HG02981 (cell line): ENCODE data around the gene PRKG2.

ENCODE experiments used
- ATAC-seq: cut with Tn5 transposase; IDR thresholded peaks from one replicate; pipeline ENCODE4 v1.9.1; 2021; ENCODE audit warnings: mild to moderate bottlenecking, moderate library complexity; ENCODE audit not compliant: unreplicated experiment

PRKG2 gene

DNA sequence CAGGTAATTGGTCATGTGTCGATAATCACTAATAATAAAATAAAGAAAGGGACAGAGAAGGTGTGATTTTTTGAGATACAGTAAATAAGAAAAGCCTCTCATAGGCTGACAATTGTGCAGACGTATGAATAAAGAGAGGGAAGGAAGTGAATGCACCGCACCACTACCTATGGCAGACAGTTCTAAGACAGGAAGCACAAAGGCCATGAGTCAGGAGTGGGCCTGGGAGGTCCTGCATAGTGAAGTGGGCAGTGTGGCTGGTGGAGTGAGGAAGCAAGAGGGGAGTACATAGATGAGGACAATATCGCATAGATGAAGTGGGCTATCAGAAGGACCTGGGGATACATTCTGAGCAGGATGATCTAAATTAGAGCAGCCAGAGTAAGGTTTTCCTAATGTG, 108.9 kb downstream of the PRKG2 start:
- no peak for ATAC-seq

DNA sequence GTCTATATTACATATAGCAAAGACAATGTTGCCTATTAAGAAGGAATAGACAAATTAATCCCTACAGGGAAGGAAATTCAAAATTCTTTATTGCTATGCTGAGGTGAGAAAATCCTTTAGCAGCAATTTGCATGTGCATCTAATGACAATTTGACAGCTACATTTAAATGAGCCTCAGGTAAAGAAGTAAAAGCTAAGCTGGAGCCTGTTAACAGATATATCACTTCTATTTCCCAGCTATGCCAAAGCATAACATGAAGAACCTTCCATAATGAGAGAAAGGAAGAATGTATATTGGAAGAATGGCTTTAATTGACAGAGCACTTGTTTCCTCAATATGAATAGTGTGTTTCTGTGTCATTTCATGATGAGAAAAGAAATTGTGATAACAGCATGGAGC, 112.9 kb downstream of the PRKG2 start:
- ATAC-seq = no peak

DNA sequence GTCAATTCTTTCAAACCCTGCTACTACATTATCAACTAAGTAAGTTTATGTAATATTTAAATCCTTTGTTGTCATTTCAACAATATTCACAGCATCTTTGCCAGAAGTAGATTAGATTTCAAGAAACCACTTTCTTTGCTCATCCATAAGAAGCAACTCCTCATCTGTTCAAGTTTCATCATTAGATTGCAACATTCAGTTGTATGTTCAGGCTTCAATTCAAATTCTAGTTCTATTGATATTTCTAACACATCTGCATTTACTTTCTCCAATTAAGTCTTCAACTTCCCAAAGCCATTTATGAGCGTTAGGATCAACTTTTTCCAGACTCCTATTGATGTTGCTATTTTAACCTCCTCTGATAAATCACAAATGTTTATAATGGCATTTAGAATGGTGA, 118.5 kb downstream of the PRKG2 start:
- ATAC-seq = no peak

DNA sequence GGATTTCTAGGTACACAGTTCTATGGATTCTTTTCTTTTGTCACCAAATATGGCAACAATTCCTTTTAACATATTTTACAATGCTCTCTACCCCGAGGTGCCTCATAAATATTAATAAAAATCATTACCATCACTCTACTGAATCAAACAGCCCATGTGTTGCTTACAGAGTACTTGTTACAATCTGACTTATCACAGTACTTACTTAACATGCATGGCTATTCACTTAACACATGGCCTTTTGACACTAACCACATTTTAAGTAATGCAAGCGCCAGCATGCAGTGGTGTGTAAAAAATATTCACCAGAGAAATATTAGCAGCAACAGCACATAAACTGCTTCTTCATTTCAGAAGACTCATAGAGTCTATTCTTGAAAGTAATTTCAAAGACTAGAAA, 119.6 kb downstream of the PRKG2 start:
- no peak for ATAC-seq

DNA sequence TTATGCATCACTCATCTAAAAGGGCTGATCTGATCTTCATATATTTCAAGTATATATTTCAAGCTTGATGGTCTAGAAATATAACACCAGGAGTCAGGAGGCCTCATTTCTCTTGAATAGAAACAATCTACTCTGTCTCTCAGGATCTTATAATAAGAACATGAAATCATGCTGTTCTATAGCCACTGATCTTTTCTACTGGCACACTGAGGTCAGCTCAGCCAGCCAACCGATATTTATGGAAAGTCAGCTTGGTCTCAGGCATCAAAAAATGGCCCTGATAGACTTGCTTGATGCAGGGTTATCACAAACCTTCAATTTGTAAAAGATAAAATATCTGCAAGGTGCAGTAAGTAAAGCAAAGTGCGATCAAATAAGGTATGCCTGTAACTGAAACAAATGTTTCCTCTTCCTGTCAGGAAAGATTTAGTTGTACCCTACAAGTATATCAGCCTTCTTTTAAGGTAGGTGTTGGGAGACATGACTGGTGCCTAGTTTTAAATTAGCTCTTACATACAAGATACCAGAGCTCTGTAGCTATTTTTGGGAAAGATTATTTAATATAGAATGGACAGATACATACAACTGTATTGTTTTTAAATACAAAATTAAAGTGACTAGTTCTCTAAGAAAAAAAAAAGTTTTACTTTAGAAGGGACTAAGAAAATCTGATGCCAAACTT, 121.2 kb downstream of the PRKG2 start:
- no peak for ATAC-seq

DNA sequence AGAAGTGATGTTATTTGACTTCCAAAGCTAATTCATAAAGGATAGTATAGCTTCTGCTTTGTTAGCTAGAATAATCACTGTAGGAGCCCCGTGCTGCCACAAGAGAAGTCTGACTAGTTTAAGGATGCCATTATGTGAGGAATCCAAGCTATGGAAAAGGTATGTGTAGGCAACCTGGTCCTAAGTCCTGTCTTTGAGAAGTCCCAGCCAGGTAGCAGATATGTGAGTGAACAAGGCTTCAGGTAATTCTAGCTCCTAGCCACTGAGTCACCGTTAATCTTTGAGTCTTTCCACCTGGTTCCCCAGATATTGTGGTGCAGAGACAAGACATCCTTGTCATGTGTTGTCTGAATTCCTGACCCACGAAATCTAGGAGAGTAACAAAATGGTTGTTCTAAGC, 129.0 kb downstream of the PRKG2 start:
- no peak for ATAC-seq

DNA sequence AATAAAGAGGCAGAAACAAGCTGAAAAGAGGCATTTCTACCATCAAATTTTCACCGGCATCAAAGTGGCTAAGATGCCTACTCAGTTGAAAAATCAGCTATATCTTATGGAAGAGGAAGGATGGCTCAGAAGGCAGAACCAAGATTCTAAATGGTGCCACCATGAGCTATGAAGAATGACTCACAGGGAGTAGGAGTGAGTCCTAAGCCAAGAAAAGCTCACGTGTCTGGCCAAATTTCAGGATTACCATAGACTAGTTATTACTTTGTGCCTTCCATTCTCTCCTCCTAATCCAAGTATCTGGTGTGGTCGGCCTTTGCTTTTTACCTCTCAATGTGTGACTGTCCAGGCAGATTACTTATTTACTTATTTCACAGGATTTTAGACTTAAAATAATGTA, 129.7 kb downstream of the PRKG2 start:
- ATAC-seq = no peak

DNA sequence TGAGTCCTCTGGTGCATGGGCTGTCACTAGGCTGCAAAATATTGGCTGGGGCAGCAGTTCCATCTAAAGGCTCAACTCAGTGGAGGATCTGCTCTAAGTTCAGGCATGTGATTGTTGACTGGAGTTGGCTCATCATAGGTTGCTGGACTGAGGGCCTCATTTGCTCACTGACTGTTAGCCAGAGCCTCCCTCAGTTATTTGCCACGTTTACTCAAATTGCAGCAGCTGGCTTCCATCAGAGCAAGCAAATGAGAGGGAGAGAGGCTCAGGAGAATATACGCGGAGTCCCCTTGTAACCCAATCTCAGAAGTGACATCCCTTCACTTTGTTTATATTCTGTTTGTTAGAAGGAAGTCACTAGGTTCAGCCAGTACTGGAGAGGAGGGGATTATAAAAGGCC, 130.4 kb downstream of the PRKG2 start:
- ATAC-seq = no peak

DNA sequence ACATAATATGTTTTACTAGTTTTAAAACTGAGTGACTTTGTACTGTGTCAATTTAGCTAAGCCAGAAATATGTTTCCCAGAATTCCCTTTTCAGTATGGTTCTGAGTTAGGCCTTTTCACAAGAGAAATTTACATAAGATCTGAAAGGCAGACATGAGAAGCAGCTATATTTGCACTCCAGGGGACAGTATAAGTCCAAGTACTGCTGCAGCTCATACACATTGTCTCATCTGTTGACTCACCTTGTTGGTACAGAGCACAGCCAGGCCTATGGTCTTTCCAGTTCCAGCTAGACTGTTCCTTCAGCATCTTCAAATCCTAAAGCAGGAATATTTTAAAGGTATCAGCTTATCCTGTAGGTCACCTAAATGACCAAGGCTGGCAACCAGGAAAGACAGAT, 131.0 kb downstream of the PRKG2 start:
- ATAC-seq = no peak

DNA sequence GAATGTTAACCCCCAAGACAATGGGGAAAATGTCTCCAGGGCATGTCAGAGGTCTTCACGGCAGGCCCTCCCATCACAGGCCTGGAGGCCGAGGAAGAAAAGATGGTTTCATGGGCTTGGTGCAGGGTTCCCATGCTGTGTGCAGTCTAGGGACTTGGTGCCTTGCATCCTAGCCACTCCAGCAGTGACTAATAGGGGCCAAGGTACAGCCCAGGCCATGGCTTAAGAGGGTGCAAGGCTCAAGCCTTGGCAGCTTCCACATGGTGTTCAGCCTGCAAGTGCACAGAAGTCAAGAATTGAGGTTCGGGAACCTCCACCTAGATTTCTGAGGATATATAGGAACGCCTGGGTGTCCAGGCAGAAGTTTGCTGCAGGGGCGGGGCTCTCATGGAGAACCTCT, 133.9 kb downstream of the PRKG2 start:
- ATAC-seq = no peak

DNA sequence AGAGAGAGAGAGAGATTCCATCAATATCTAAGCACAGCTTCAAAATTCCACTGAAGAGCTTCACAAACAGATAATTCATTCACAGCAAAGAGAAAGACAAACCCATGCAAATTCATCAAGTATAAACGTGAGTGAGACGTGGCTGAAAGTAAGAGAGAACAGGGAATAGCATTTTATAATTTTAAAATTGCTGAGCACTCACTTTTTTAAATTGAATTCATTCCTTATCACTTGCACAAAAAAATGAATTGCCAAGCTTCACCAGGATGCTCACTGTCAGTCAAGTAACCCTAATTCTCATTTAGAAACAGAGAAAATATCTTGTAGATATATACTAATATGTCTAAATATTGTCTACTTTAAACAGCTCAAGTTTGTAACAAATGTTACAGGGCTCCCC, 144.0 kb downstream of the PRKG2 start:
- no peak for ATAC-seq

DNA sequence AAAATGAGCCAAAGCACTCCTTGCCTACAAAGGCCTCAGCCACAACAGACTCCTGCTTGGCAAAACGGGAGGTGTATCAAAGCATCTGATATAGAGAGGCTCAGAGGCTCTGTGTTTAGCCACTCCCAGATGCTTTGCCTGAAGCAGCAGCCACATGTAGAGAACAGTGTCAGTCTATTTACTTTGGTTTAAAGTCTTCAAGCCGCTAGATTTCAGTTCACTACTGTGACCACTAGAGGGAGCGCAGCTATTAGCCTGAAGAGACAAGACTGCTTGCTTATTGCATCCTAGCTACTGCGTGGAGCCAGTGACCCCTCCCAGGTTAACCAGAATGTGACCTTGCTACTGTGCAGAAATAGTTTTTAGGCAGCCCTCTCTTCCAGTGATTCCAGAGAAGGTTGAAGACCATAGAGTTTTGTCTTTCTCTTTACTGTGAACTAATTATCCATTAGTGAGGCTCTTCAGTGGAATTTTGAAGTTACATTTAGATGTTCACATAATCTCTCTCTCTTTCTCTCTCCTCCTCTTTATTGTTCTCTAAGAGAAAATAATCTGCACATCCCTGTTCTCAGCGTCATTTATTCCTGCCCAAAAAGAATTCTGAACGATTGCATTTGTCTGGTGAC, 145.2 kb downstream of the PRKG2 start:
- peak; percentile 99 for ATAC-seq

DNA sequence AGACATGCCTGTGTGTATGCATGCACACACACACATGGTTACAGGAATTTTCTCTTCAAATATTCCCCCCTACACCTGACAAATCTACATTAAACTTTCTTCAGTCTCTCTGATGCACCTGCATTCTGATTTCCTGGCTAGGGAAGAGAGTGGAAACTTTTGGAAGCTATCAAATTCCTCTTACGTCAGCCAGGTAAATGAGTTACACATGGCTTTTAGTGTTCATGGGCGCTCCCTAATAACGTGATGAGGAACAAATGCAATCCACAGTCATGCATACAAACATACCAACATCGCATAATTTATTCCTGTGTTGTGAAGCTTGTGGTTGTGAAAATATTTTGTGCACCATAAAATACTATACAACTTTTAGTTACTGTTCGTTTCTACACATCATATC, 149.6 kb downstream of the PRKG2 start:
- no peak for ATAC-seq

DNA sequence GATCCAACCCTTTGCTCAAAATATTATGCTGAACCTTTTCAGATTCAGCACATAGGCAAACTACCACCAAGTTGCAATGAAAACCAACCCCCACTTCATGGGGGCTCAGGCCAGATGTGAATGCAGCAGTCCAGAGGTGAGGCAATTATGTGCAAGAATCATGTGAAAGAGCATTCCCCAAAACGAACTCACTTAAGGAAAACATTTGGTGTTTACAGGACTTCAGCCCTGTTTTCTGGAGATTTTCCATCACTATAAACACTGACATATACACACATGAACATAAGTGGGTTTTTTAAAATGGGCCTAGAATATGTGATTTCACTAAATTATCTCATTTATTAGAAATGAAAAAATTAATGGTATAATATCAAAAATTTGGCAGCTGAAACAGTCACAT, 153.0 kb downstream of the PRKG2 start:
- no peak for ATAC-seq

DNA sequence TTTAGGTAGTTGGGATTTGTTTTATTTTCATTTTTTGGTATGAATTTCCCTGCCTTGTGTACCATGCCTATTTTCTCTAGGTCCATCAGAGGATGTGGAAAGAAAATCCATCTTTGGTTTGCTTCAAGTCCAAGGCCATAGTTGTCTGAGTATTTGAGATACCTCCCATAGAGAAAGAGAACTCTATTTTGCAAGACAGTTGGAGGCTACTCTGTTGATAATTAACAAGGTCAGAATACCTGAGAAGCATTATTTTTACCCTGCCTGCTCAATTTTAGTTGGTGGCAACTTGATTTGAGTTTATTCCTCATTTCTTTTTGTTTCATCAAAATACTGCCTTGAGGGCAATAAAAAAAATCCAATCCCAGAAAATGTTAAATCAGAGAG, 153.7 kb downstream of the PRKG2 start:
- no peak for ATAC-seq

DNA sequence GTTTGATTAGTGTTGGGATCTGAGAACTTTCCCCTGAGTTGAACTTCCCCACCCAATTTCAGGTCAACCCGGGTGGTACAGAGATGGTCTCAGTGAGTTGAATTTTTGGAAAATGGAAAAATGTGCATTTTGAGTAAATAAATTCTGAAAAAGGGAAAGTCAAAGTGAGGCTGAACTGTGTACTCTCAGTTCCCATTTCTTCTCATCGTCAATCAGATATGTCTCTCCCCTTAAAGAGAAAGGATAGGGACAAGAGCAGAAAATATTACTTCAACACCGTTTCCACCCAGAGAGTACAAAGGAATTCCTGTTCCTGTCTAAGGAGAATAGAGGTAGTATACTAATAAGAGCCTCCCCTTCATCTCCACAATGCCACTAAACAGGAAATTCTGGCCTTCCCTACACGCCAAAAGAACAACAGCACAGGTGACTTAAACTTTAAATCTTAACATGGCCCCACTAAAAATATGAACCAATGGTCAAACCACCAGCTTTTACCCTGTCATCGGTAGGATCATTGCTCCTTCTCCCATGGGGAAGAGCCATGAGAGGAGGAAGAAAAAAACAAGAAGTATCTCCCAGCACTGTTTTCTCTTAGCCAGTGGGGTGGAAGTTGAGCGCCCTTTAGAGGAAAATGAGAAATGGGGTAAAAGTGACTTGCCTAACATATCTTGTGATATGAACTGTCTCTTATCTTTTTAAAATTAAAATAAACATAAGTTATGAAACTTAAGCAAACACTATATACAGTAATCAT, 154.3 kb downstream of the PRKG2 start:
- ATAC-seq = no peak

DNA sequence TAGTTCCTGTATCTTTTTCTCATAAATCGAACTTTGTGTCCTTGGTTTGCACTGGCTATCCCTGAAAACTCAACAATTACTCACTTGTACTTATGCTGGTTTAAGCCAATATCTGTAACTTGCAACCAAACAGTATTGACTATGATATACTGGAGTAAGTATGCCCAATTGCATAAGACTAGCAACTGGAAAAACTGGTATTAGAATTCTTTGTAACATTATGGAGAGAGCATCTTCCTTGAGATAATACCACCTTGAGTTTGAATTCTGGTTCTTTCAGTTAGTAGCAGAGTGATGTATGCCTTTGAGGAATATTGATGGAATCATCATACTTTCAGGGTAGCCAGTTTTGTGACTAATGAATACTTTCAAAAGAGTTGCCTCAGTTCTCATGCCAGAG, 156.4 kb downstream of the PRKG2 start:
- ATAC-seq = no peak

DNA sequence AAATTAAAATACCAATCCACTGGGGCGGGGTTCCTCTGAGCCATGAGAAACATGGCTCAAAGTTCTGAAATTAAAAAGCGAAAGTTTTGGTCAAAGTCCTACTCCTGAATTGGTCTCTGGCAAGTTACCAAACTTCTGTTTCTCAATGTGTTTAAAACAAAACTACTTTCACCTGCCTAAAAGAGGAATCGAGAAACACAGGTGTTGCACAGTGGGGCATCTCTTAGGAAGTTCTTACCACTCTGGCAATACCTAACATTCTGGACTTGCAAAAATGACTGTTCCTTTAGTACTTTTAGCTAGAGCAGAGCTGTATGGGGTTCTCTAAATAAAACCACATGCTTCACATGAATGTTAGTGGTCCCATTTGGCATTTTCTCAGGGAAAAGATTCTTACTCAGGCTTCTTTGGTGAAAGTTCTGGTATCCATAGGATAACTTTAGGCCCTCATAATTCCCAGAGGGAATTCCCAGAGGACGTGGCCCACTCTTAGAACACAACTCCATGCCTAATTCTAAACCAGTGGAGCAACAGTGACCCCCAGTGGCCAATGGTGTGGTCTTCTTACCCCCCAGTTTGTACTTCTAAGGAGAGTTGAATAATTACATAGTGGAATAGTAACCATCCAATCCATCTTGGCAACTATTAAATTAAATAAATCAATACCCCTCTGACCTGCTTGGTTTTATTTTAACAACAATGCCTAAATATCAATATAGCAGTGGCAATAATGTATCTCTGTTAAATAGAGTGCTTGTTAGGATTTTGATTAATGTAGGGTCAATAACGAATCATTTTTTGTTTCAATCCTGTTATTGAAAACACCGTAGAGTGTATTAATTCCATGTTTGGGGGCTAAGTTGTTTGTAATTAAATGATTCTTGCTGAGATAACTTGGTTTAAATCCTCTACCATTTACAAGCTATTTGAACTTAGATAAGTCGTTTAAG, 162.6 kb downstream of the PRKG2 start:
- peak; percentile 99 for ATAC-seq

DNA sequence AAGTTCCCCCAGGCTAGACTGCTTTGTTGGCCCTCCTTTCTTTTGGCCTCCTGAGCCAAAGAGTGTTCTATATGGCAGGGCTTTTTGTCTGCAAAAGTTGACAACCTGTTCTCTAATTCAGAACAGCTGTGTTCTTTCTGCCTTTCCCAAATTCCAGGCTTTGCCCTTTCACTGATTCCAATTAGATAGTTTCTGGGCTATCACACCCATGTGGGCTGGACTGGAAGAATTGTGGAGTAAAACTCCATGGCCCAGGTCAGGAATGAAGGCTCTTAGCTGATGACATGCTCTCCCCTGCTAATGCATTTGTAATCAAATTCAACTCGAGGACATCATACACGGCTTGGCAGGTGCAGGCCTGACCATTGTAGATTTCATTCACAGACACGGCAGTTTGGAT, 165.1 kb downstream of the PRKG2 start:
- ATAC-seq = no peak

DNA sequence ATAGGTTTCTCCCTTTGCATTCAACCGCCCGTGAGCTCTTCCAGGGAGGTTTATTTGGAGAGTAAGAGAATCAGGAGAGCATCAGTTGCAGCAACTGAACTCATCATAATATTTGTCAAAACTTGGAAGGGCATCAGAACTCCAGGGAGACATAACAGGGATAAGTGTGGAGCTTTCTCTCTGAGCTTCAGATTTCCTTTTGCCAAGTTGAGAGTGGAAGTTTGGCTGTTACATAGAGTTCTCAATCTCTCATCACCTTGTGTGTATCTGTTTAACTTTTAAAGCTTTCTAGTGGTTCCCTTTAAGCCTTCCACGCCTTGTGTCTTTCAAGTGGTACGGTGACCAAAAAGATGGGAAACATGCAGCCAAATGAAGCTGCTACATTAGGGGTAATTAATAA, 165.7 kb downstream of the PRKG2 start:
- ATAC-seq = no peak
